T-cell (primary cell): ENCODE data around the gene PGBD1. TPM values are rescaled to one million over a fixed set of nuclear protein-coding genes. Genes with fewer than 3 reads are reported as not detected.
A peak's percentile ranks its signal among the peaks of the same experiment; 100 is the strongest.

ENCODE experiments used
- ATAC-seq, 4 experiments: fragments of 200-7000 bp in 3 of 4; fragments of 150-1000 bp in 1 of 4; cut with Tn5 transposase; replicated peaks in 1 of 4; 1 replicate in 3 of 4; 2 replicates in 1 of 4; pipeline ENCODE4 v1.10.0; 2021; ENCODE audit warnings: moderate library complexity in 3 of 4, mild to moderate bottlenecking in 2 of 4, moderate number of reproducible peaks in 1 of 4
- CTCF ChIA-PET, 2 donors: fragments of 300-600 bp; sonication (Branson Sonifier 250); formaldehyde crosslinking; loops; one replicate each; lab custom pipeline; 2022; ENCODE audit warnings: antibody characterized with exemption in 2 of 2; lab: Charles Lee
- POLR2A ChIA-PET, 2 donors: fragments of 300-600 bp; sonication (Branson Sonifier 250); formaldehyde crosslinking; loops; one replicate each; lab custom pipeline; 2022; ENCODE audit warnings: antibody characterized with exemption in 2 of 2; lab: Charles Lee
- DNase-seq, 35 experiments: peaks; one replicate each; pipeline versions ENCODE4 v3.0.0 to v3.0.0-alpha.2; 2013 to 2023
- H3K27ac ChIP-seq: one replicate; pipeline ENCODE4 v1.5.1; 2013; ENCODE audit warnings: low read length
- H3K27me3 ChIP-seq, 2 experiments: replicated peaks in 1 of 2; 1 replicate in 1 of 2; 2 replicates in 1 of 2; pipeline versions ENCODE4 v1.6.1 to v1.7.0; 2013; ENCODE audit warnings: low read length in 1 of 2, mixed read lengths in 1 of 2; ENCODE audit not compliant: control insufficient read depth in 2 of 2, insufficient read depth in 2 of 2; ENCODE audit errors: extremely low read depth in 1 of 2
- H3K36me3 ChIP-seq, 2 donors: 1 replicate in 1 of 2; 2 replicates in 1 of 2; pipeline versions ENCODE4 v1.6.1 to v1.7.0; 2013; ENCODE audit warnings: low read length in 1 of 2; ENCODE audit not compliant: control insufficient read depth in 2 of 2, insufficient read depth in 1 of 2; ENCODE audit errors: extremely low read depth in 1 of 2
- H3K4me1 ChIP-seq, 2 experiments: 1 replicate in 1 of 2; 2 replicates in 1 of 2; pipeline versions ENCODE4 v1.6.1 to v1.7.0; 2013; ENCODE audit warnings: low read length in 2 of 2, mixed read lengths in 1 of 2; ENCODE audit not compliant: insufficient read depth in 2 of 2, control insufficient read depth in 1 of 2; ENCODE audit errors: extremely low read depth in 1 of 2
- H3K4me3 ChIP-seq, 2 donors: 1 replicate in 1 of 2; 2 replicates in 1 of 2; pipeline versions ENCODE4 v1.5.1 to v1.7.0; 2013; ENCODE audit warnings: mild to moderate bottlenecking in 2 of 2, low read length in 1 of 2, moderate library complexity in 1 of 2; ENCODE audit not compliant: control insufficient read depth in 1 of 2; ENCODE audit errors: extremely low read depth in 1 of 2
- H3K9me3 ChIP-seq: 2 replicates; pipeline ENCODE4 v1.7.0; 2013
- H3K27ac Mint-ChIP-seq, 2 donors: one replicate each; pipeline ENCODE4 v1.8.0; 2020 to 2021; ENCODE audit warnings: mild to moderate bottlenecking in 2 of 2, mixed read lengths in 2 of 2
- H3K27me3 Mint-ChIP-seq, 2 donors: one replicate each; pipeline ENCODE4 v1.8.0; 2021 to 2022; ENCODE audit warnings: mixed read lengths in 2 of 2
- H3K36me3 Mint-ChIP-seq: one replicate; pipeline ENCODE4 v1.8.0; 2021; ENCODE audit warnings: mixed read lengths
- H3K4me1 Mint-ChIP-seq, 3 donors: one replicate each; pipeline ENCODE4 v1.8.0; 2020 to 2022; ENCODE audit warnings: mixed read lengths in 3 of 3, mild to moderate bottlenecking in 1 of 3
- H3K4me3 Mint-ChIP-seq, 3 donors: one replicate each; pipeline ENCODE4 v1.8.0; 2020 to 2022; ENCODE audit warnings: mild to moderate bottlenecking in 3 of 3, mixed read lengths in 3 of 3, moderate library complexity in 3 of 3
- H3K9me3 Mint-ChIP-seq, 3 donors: one replicate each; pipeline ENCODE4 v1.8.0; 2020 to 2022; ENCODE audit warnings: mixed read lengths in 3 of 3
- WGBS: methylation state at CpG from one replicate; pipeline ENCODE4 v1.1.5; 2013; ENCODE audit warnings: missing lambda C conversion rate; ENCODE audit not compliant: insufficient coverage; 5-methylcytosine and 5-hydroxymethylcytosine counted together
- total RNA-seq, 35 experiments: library from RNA in 6 of 35; stranded (reverse) in 6 of 35; fragments of 120-200 nt in 1 of 35; gene quantifications; one replicate each; pipeline versions ENCODE4 v1.2.1 to v1.2.4 and lab custom pipeline; 2013 to 2026

The PGBD1 gene
- total RNA-seq, 5 donors from 2014 or later (not counting 1 experiment from before 2014, with no cell fraction given): 1.1 to 2.0 (median 1.2) TPM

DNA sequence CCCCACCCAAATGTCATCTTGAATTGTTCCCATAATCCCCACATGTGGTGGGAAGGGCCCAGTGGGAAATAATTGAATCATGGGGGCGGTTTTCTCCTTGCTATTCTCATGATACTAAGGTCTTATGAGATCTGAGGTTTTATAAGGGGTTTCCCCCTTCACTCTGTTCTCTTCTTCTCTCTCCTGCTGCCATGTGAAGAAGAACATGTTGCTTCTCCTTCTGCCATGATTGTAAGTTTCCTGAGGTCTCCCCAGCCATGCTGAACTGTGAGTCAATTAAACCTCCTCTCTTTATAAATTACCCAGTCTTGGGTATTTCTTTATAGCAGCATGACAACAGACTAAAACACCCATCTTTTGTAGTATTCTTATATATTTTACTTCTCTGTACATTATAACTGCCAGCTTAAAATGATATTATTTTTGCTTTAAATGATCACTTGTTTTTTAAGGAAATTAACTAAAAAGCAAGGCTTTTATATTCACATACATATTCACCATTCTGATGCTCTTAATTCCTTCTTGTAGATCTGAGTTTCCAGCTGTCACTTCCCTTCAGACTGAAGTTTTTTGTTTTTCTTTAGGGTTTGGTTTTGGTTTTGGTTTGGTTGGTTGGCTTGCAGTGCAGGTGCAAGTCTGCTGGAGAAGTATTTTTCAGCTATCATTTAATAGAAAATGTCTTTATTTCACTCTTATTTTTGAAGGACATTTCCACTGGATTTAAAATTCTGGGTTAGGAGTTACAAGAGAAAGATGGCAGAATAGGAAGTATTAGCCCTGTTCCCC lies 59.1 kb downstream of the PGBD1 start:
- Histone ChIP-seq H3K36me3 (no peaks in the 10 kb centered on the region), H3K27me3 (peaks cover 0 to 8% of the 10 kb centered on the region in 2 experiments), H3K9me3 (no peaks in the 10 kb centered on the region), H3K4me3 (no peak overlapping the region), H3K4me1 (peaks cover 6% of the 10 kb centered on the region in 2 experiments), H3K27ac (no peak overlapping the region)
- H3K36me3 Mint-ChIP-seq: peaks cover 4% of the 10 kb centered on the region
- no peak overlapping the region for H3K4me3 Mint-ChIP-seq
- DNase-seq (no peak), ATAC-seq (no peak)
- WGBS: no CpG with 5 or more reads among the region's 1 CpG
- H3K27me3 Mint-ChIP-seq: peaks cover 7 to 12% of the 10 kb centered on the region in 2 donors
- CTCF ChIA-PET: no interaction called here
- H3K27ac Mint-ChIP-seq: no peak overlapping the region
- peaks cover 0 to 10% (median 3%) of the 10 kb centered on the region in 3 donors for H3K9me3 Mint-ChIP-seq
- POLR2A ChIA-PET: no interaction called here
- no peaks in the 10 kb centered on the region for H3K4me1 Mint-ChIP-seq

DNA sequence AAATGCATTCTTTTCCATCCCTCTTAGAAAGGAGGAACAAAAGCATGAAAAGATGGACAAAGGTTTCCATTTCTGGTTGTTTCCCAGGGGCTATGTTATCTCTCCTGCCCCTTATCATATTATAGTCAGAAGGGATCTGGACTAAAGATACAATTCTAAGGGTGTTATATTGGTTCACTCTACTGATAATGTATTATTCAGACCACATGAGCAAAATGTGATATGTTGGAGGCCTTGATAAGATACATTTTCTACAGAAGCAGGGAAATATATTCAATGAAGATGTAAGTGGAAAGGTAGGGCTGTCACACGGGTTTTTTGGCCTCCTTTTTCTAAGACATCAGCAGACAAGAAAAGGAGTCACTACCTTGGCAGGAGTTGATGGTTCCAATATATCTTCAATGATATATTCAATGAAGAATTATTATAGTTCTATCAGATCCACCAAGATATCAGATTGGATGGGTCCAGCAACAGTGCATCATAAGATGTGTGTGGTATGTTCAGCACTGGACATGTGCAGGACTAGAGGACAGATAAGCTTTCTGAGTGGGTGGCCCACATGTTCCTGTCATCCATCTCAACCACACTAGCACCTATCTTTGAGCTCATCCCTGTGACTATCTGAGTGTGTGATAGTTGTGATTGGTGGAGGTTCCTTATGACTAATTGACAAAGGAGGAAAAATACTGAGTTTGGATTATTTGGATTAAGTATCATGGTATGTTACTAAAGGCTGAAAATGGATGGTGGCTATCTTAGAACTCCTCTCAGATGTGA lies 62.7 kb downstream of the PGBD1 start:
- no peak for DNase-seq
- CTCF ChIA-PET: interaction anchor here in 1 of 2 donors (0.7 kb wide), 1 partner anchor 1181 kb away, joined by 7 read pairs; no protein-coding TSS in a partner anchor
- H3K36me3 ChIP-seq: no peaks in the 10 kb centered on the region
- POLR2A ChIA-PET: no interaction called here
- peaks cover 10 to 23% of the 10 kb centered on the region in 2 donors for H3K27me3 Mint-ChIP-seq
- no peaks in the 10 kb centered on the region for H3K9me3 ChIP-seq
- peaks cover 0 to 10% (median 3%) of the 10 kb centered on the region in 3 donors for H3K9me3 Mint-ChIP-seq
- no peak for ATAC-seq
- no peaks in the 10 kb centered on the region for H3K4me1 Mint-ChIP-seq
- H3K27ac Mint-ChIP-seq: no peak overlapping the region
- H3K27me3 ChIP-seq: peaks cover 0 to 8% of the 10 kb centered on the region in 2 experiments
- no peak overlapping the region for H3K27ac ChIP-seq
- WGBS: no CpG with 5 or more reads among the region's 1 CpG
- no peak overlapping the region for H3K4me3 Mint-ChIP-seq
- H3K4me3 ChIP-seq: no peak overlapping the region
- H3K4me1 ChIP-seq: no peaks in the 10 kb centered on the region
- peaks cover 4% of the 10 kb centered on the region for H3K36me3 Mint-ChIP-seq

DNA sequence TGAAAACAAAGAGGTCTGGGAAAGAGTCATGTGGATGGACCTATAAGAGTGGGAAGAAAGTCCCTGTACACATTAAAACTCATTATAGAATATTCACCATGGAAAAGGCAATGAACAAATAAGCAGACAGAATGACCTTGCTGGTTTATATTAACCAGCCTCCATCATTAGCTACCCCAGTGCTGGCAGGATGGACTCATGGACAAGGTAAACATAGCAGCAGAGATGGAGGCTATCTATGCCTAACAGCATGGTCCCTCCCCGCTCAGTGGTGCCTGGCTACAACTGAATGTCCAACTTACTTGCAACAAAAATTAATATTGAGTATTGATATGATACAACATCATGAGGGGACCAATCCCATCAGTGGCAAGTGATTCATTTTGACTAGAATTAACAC lies 63.8 kb downstream of the PGBD1 start:
- Mint-ChIP-seq H3K4me1 (peaks cover 8 to 10% (median 8%) of the 10 kb centered on the region in 3 donors), H3K36me3 (peaks cover 3% of the 10 kb centered on the region), H3K27ac (no peak overlapping the region), H3K27me3 (peaks cover 10 to 23% of the 10 kb centered on the region in 2 donors), H3K9me3 (peaks cover 0 to 7% (median 3%) of the 10 kb centered on the region in 3 donors), H3K4me3 (no peak overlapping the region)
- no peaks in the 10 kb centered on the region for H3K36me3 ChIP-seq
- POLR2A ChIA-PET: no interaction called here
- no peak for ATAC-seq
- H3K27me3 ChIP-seq: peaks cover 0 to 8% of the 10 kb centered on the region in 2 experiments
- DNase-seq: no peak
- H3K27ac ChIP-seq: no peak overlapping the region
- H3K9me3 ChIP-seq: no peaks in the 10 kb centered on the region
- CTCF ChIA-PET: interaction anchor here (0.6 to 0.7 kb wide), 2 partner anchors 143 to 1182 kb away, joined by 3 to 7 read pairs; no protein-coding TSS in a partner anchor
- H3K4me3 ChIP-seq: no peak overlapping the region
- no CpG with 5 or more reads among the region's 1 CpG for WGBS
- H3K4me1 ChIP-seq: peaks cover 4 to 6% of the 10 kb centered on the region in 2 experiments

DNA sequence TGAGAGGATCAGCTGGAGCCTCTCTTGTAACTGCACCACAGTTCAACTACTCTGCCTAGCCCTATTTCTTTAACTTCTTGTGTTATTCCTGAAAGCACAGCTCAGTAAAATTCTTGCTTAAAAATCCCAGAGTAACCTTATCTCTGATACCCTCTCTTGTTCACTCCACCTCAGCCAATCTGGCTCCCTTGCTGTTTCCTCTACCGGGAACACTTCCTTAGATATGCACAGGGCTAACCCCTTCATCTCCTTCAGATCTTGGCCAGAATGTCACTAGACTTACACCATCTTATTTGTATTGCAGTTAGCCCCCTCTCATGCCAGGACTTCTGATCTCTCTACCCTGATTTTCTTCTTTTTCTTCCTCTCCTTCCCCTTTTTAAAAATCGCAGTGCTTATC lies 65.7 kb downstream of the PGBD1 start:
- Mint-ChIP-seq H3K4me3 (no peak overlapping the region), H3K36me3 (no peaks in the 10 kb centered on the region), H3K9me3 (no peaks in the 10 kb centered on the region), H3K27me3 (peaks cover 10 to 23% of the 10 kb centered on the region in 2 donors), H3K4me1 (peaks cover 26 to 29% (median 26%) of the 10 kb centered on the region in 3 donors), H3K27ac (no peak overlapping the region)
- ChIA-PET CTCF (interaction anchor here in 1 of 2 donors (1.9 kb wide), 1 partner anchor 9 kb away, joined by 8 read pairs; no protein-coding TSS in a partner anchor), POLR2A (interaction anchor here in 1 of 2 donors (0.5 to 0.6 kb wide), 2 partner anchors 12 to 49 kb away, joined by 4 to 6 read pairs; no protein-coding TSS in a partner anchor)
- DNase-seq: no peak
- H3K27me3 ChIP-seq: peaks cover 0 to 5% of the 10 kb centered on the region in 2 experiments
- no peak overlapping the region for H3K4me3 ChIP-seq
- no peaks in the 10 kb centered on the region for H3K9me3 ChIP-seq
- no peaks in the 10 kb centered on the region for H3K36me3 ChIP-seq
- 46% methylated on average over 1 of the region's 2 CpGs for WGBS
- no peak for ATAC-seq
- no peak overlapping the region for H3K27ac ChIP-seq
- H3K4me1 ChIP-seq: peaks cover 12 to 14% of the 10 kb centered on the region in 2 experiments

DNA sequence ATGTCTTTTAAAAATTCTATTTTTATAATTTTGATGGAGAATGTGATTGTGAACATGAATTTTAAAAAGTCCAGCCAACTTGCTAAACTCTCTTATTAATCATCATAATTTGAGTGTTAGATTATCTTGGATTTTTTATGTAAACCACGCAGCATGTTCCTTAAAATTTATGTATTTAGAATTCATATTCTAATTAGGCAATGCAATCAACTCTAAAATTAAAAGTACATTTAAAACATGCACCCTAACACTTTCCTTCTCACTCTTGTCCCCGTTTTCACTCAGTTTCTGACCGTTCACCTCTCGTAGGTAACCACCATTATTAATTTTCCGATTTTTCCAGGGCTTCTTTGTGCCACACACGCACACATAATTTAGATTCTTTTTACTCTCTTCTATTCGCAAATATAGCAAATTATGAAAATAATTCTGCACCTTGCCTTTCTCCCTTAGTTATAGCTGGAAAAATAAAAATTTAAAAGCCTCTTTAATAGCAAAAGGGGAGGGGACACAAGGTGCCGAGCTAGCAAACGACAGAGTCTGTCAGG lies 68.0 kb downstream of the PGBD1 start:
- DNase-seq: no peak
- Mint-ChIP-seq H3K9me3 (no peaks in the 10 kb centered on the region), H3K36me3 (no peaks in the 10 kb centered on the region), H3K27me3 (peaks cover 5 to 18% of the 10 kb centered on the region in 2 donors), H3K27ac (peak overlapping the region; percentile 92 to 93), H3K4me1 (peaks cover 34 to 38% (median 36%) of the 10 kb centered on the region in 3 donors), H3K4me3 (peak overlapping the region; percentile 91 to 98 (median 96))
- H3K27me3 ChIP-seq: peaks cover 0 to 5% of the 10 kb centered on the region in 2 experiments
- no peaks in the 10 kb centered on the region for H3K9me3 ChIP-seq
- peaks cover 0 to 2% of the 10 kb centered on the region in 2 donors for H3K36me3 ChIP-seq
- peaks cover 12 to 14% of the 10 kb centered on the region in 2 experiments for H3K4me1 ChIP-seq
- ATAC-seq: no peak
- ChIA-PET POLR2A (interaction anchor here (0.6 to 1.0 kb wide), 3 partner anchors 14 to 83 kb away, joined by 3 to 6 read pairs (median 4); partner anchors contain the start of gene ZSCAN26 (in 2 of the 2)), CTCF (interaction anchor here in 1 of 2 donors (1.5 kb wide), 1 partner anchor 14 kb away, joined by 6 read pairs; the partner anchor contains the start of gene ZSCAN31)
- WGBS: 0% methylated on average over 5 of the region's 9 CpGs
- peak overlapping the region; percentile 75 to 95 for H3K4me3 ChIP-seq
- peak overlapping the region; percentile 44 for H3K27ac ChIP-seq
